Type B pancreatic cell (in vitro differentiated cells): ENCODE results near the gene KIF21A. TPM values are rescaled to one million over a fixed set of nuclear protein-coding genes. Genes with fewer than 3 reads are reported as not detected.

Source experiments
- DNase-seq: peaks from one replicate; pipeline ENCODE4 v3.0.0; 2021; ENCODE audit warnings: mixed read lengths; ENCODE audit not compliant: unreplicated experiment; ENCODE audit errors: extremely low spot score
- H3K27ac Mint-ChIP-seq: 2 replicates; pipeline ENCODE4 v1.8.0; 2021; ENCODE audit warnings: mild to moderate bottlenecking, mixed read lengths
- H3K27me3 Mint-ChIP-seq: 2 replicates; pipeline ENCODE4 v1.8.0; 2021; ENCODE audit warnings: mixed read lengths
- H3K36me3 Mint-ChIP-seq: 2 replicates; pipeline ENCODE4 v1.8.0; 2021; ENCODE audit warnings: mixed read lengths
- H3K4me1 Mint-ChIP-seq: one replicate; pipeline ENCODE4 v1.8.0; 2021; ENCODE audit warnings: mixed read lengths; ENCODE audit not compliant: unreplicated experiment
- H3K4me3 Mint-ChIP-seq: 2 replicates; pipeline ENCODE4 v1.8.0; 2021; ENCODE audit warnings: mild to moderate bottlenecking, mixed read lengths
- H3K9me3 Mint-ChIP-seq: 2 replicates; pipeline ENCODE4 v1.8.0; 2021; ENCODE audit warnings: mixed read lengths
- total RNA-seq: library from RNA; stranded (reverse); gene quantifications from 2 replicates; pipeline ENCODE4 v1.2.1, GENCODE V29; 2021; ENCODE audit warnings: low replicate concordance
- TF ChIP-seq, protein P1 (sequence below): fragments of 200-600 bp; sonication (generic); conservative IDR thresholded peaks from 2 replicates; pipeline ENCODE4 v1.5.0; 2021; ENCODE audit warnings: antibody characterized with exemption, mild to moderate bottlenecking

KIF21A gene
- total RNA-seq, 1 donor from 2014 or later = 25.7 TPM

DNA sequence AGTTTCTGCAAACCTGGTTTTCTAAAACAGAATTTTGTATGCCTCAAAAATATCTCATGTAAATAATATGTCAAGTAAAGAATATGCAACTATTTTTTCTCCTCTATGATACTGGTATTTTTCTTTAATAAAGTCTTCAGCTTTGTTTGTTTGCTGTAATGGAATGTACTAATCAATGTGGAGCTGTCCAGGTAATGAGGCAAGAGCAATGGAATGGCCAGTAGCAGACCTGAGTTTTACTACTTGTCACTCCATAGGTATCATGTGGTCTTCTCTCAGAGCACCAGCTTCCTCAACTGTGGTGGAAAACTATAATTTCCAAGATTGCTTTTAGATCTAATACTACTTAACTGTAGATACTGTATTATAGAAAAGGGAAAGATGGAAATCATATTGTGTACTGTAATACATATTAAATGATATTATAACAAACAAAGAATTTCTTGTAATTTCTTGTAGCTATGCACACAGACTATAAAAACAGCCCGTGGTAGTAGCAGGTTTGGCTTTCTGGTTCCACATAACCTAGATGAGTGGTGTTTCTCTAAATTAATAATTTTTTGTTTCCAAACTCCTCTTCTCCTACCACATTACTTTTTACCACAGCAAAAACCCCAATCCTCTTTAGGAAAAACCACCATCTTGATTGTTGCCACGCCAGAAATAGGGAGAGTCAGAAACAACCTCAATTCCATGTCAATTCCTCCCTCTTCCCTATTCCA lies 70.6 kb downstream of the KIF21A start:
- DNase-seq = no peak
- TF ChIP-seq, protein P1, sequence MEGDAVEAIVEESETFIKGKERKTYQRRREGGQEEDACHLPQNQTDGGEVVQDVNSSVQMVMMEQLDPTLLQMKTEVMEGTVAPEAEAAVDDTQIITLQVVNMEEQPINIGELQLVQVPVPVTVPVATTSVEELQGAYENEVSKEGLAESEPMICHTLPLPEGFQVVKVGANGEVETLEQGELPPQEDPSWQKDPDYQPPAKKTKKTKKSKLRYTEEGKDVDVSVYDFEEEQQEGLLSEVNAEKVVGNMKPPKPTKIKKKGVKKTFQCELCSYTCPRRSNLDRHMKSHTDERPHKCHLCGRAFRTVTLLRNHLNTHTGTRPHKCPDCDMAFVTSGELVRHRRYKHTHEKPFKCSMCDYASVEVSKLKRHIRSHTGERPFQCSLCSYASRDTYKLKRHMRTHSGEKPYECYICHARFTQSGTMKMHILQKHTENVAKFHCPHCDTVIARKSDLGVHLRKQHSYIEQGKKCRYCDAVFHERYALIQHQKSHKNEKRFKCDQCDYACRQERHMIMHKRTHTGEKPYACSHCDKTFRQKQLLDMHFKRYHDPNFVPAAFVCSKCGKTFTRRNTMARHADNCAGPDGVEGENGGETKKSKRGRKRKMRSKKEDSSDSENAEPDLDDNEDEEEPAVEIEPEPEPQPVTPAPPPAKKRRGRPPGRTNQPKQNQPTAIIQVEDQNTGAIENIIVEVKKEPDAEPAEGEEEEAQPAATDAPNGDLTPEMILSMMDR = no peak
- H3K4me3 Mint-ChIP-seq = no peak overlapping the region
- H3K9me3 Mint-ChIP-seq = peaks cover 11% of the 10 kb centered on the region
- H3K4me1 Mint-ChIP-seq = peaks cover 8% of the 10 kb centered on the region
- H3K27me3 Mint-ChIP-seq = no peaks in the 10 kb centered on the region
- no peak overlapping the region for H3K27ac Mint-ChIP-seq
- H3K36me3 Mint-ChIP-seq = no peaks in the 10 kb centered on the region

DNA sequence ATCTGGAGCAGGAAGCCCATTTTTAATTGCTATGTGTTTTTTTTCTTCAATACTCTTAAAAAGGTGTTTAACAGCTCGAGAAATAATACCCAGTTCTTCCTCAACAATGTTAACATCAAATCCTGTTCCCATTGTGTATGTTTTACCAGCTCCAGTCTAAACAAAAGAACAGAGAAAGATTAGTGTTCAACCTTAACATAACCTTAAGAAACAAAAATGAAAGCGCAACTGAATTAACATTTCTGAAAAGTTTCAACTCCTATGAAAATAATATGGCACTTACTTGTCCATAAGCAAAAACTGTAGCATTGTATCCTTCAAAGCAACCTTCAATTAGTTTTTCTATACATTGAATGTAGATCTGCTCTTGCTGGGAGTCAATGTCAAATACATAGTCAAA lies 73.2 kb downstream of the KIF21A start:
- no peak for DNase-seq
- peaks cover 6% of the 10 kb centered on the region for H3K9me3 Mint-ChIP-seq
- TF ChIP-seq, protein P1 = no peak
- H3K36me3 Mint-ChIP-seq = peaks cover 5% of the 10 kb centered on the region
- H3K27me3 Mint-ChIP-seq = no peaks in the 10 kb centered on the region
- peaks cover 8% of the 10 kb centered on the region for H3K4me1 Mint-ChIP-seq
- H3K27ac Mint-ChIP-seq = no peak overlapping the region
- H3K4me3 Mint-ChIP-seq = no peak overlapping the region

DNA sequence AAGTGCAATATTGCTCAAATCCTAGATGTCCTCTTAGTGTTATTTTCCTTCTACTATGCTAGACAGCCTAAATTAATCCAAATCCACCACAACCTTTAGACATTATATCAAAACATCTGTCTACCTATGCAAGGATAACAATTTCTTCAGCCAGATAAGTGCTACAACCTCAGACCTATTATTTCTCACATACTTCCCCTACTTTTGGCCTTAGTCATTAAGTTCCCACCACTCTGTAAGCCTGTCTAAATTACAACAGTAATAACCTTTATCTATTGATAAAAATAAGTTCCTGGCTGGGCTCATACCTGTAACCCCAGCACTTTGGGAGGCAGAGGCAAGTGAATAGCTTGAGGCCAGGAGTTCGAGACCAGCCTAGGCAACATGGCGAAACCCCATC lies 74.0 kb downstream of the KIF21A start:
- TF ChIP-seq, protein P1 = no peak
- H3K4me1 Mint-ChIP-seq = peaks cover 8% of the 10 kb centered on the region

DNA sequence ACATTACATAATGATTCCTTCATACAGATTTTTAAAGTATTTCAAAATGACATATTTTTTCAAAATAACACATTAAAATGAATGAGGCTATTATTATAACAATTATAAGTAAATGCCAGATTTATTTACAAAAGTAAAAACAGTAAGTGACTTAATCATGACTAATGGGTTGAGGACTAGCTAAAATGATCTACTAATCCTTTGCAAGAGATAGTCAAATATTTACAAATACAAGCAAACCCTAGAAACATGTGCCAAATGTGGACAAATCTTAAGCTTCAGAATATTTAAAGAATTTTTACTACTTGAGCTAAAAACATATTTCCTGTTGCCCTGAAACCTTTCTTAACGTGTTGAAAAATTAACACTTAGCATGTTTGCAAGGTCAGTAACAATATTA lies 74.8 kb downstream of the KIF21A start:
- no peaks in the 10 kb centered on the region for H3K27me3 Mint-ChIP-seq
- TF ChIP-seq, protein P1 = no peak
- H3K4me1 Mint-ChIP-seq = peaks cover 5% of the 10 kb centered on the region
- H3K27ac Mint-ChIP-seq = no peak overlapping the region
- peaks cover 12% of the 10 kb centered on the region for H3K36me3 Mint-ChIP-seq
- no peak overlapping the region for H3K4me3 Mint-ChIP-seq
- no peak for DNase-seq
- H3K9me3 Mint-ChIP-seq = peaks cover 4% of the 10 kb centered on the region

More for the DNA sequence above, 74.0 kb downstream of the KIF21A start:
- Mint-ChIP-seq H3K9me3 (peaks cover 6% of the 10 kb centered on the region), H3K27ac (no peak overlapping the region), H3K4me3 (no peak overlapping the region), H3K36me3 (peaks cover 12% of the 10 kb centered on the region), H3K27me3 (no peaks in the 10 kb centered on the region)
- no peak for DNase-seq

DNA sequence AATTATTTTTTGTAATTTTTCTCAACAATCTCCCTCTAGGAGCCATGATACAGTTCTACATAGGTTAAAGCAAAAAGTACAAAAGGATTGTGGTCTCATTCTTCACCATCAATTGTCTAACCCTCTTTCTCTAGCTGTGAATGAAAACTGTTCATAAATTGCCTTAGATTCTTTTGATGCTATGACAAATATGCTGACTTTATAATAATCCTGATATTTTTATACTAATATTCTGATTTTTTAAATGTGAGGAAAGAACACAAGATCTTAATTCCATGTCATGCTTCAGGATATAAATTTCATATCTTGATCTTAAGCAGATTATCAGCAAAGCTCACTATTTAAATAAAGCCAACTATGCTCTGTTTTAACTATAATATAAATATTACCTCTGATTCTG lies 75.4 kb downstream of the KIF21A start:
- no peak for DNase-seq
- Mint-ChIP-seq H3K9me3 (no peaks in the 10 kb centered on the region), H3K36me3 (peaks cover 12% of the 10 kb centered on the region), H3K4me1 (no peaks in the 10 kb centered on the region), H3K27me3 (no peaks in the 10 kb centered on the region), H3K4me3 (no peak overlapping the region), H3K27ac (no peak overlapping the region)
- TF ChIP-seq, protein P1 = no peak
